Loucy (cell line): ENCODE data around the gene PRPSAP1.

ENCODE experiments used
- H2AFZ ChIP-seq: fragments of 200-600 bp; sonication (generic); 2 replicates; pipeline ENCODE4 v1.6.0; 2016; ENCODE audit warnings: antibody characterized with exemption, mild to moderate bottlenecking, low read length, moderate library complexity
- H3F3A ChIP-seq: fragments of 200-600 bp; 2 replicates; pipeline ENCODE4 v1.6.0; 2016; ENCODE audit warnings: antibody characterized with exemption, low read depth, mild to moderate bottlenecking
- H3K27me3 ChIP-seq: fragments of 200-600 bp; sonication (generic); 2 replicates; pipeline ENCODE4 v1.6.1; 2014; ENCODE audit warnings: low read length, mild to moderate bottlenecking; ENCODE audit not compliant: insufficient read depth, poor library complexity, severe bottlenecking
- H3K36me3 ChIP-seq: fragments of 200-600 bp; sonication (generic); 2 replicates; pipeline ENCODE4 v1.6.1; 2016; ENCODE audit warnings: low read length; ENCODE audit not compliant: insufficient read depth
- H3K4me1 ChIP-seq: fragments of 200-600 bp; sonication (generic); 2 replicates; pipeline ENCODE4 v1.5.1; 2014; ENCODE audit warnings: low read length, mild to moderate bottlenecking; ENCODE audit not compliant: insufficient read depth, poor library complexity, severe bottlenecking
- H3K4me2 ChIP-seq: fragments of 200-600 bp; sonication (generic); 2 replicates; pipeline ENCODE4 v1.6.0; 2014; ENCODE audit warnings: antibody characterized with exemption, low read length, low read depth, mild to moderate bottlenecking; ENCODE audit not compliant: poor library complexity, severe bottlenecking
- H3K4me3 ChIP-seq: fragments of 200-600 bp; sonication (generic); 2 replicates; pipeline ENCODE4 v1.5.1; 2014; ENCODE audit warnings: low read length, mild to moderate bottlenecking, mixed read lengths; ENCODE audit not compliant: poor library complexity, severe bottlenecking
- H3K79me2 ChIP-seq: fragments of 200-600 bp; sonication (generic); 2 replicates; pipeline ENCODE4 v1.6.1; 2014; ENCODE audit warnings: low read length; ENCODE audit not compliant: insufficient read depth
- H3K9ac ChIP-seq: fragments of 200-600 bp; sonication (generic); 2 replicates; pipeline ENCODE4 v1.6.0; 2014; ENCODE audit warnings: mild to moderate bottlenecking, low read depth, low read length, moderate library complexity; ENCODE audit not compliant: poor library complexity, severe bottlenecking
- H3K9me2 ChIP-seq: fragments of 200-600 bp; sonication (generic); replicated peaks from 2 replicates; pipeline ENCODE4 v1.6.1; 2016; ENCODE audit warnings: low read depth, low read length, mixed read lengths
- H3K9me3 ChIP-seq: fragments of 200-600 bp; sonication (generic); 2 replicates; pipeline ENCODE4 v1.6.1; 2014; ENCODE audit warnings: mild to moderate bottlenecking, antibody characterized with exemption, low read length, low read depth; ENCODE audit not compliant: insufficient read depth
- H4K20me1 ChIP-seq: fragments of 200-600 bp; sonication (generic); 2 replicates; pipeline ENCODE4 v1.6.0; 2014; ENCODE audit warnings: antibody characterized with exemption, low read length, mild to moderate bottlenecking; ENCODE audit not compliant: insufficient read depth, poor library complexity, severe bottlenecking
- CTCF ChIP-seq: fragments of 200-600 bp; sonication (generic); conservative IDR thresholded peaks from 2 replicates; pipeline ENCODE4 v1.5.1; 2014; ENCODE audit warnings: mild to moderate bottlenecking, antibody characterized with exemption, low read length
- EZH2phosphoT487 ChIP-seq: fragments of 200-600 bp; IDR thresholded peaks from 2 replicates; pipeline ENCODE4 v1.6.1; 2018; ENCODE audit warnings: antibody characterized with exemption, mild to moderate bottlenecking, moderate library complexity, borderline replicate concordance

The PRPSAP1 gene

GRCh38 chr17:76329664-76330063 lies 24.1 kb downstream of the PRPSAP1 start:
- Histone ChIP-seq H2AFZ (no peak overlapping the region), H3K9me3 (no peaks in the 10 kb centered on the region), H3K4me3 (no peak overlapping the region), H3F3A (no peaks in the 10 kb centered on the region; the same call in 1 of the 2 replicates), H3K36me3 (peaks cover 62% of the 10 kb centered on the region), H3K4me2 (no peak overlapping the region), H4K20me1 (no peaks in the 10 kb centered on the region), H3K9me2 (no peaks in the 10 kb centered on the region), H3K79me2 (peaks cover 10% of the 10 kb centered on the region; the same call in 1 of the 2 replicates), H3K27me3 (no peaks in the 10 kb centered on the region), H3K9ac (no peak overlapping the region), H3K4me1 (peaks cover 7% of the 10 kb centered on the region)
- TF ChIP-seq EZH2phosphoT487 (no peak), CTCF (no peak)

- Histone ChIP-seq H3K36me3 (peaks cover 66% of the 10 kb centered on the region), H3K4me3 (no peak overlapping the region), H3K4me2 (no peak overlapping the region), H2AFZ (no peak overlapping the region), H3K4me1 (peaks cover 7% of the 10 kb centered on the region), H3F3A (no peaks in the 10 kb centered on the region; the same call in 1 of the 2 replicates), H3K9me3 (no peaks in the 10 kb centered on the region), H3K9ac (no peak overlapping the region), H3K79me2 (no peaks in the 10 kb centered on the region; the same call in 1 of the 2 replicates), H4K20me1 (no peaks in the 10 kb centered on the region), H3K27me3 (no peaks in the 10 kb centered on the region), H3K9me2 (no peaks in the 10 kb centered on the region)
- TF ChIP-seq CTCF (no peak), EZH2phosphoT487 (no peak)
Observed at GRCh38 chr17:76327696-76328095, 26.0 kb downstream of the PRPSAP1 start.

GRCh38 chr17:76326306-76326705 lies 27.4 kb downstream of the PRPSAP1 start:
- TF ChIP-seq EZH2phosphoT487 (no peak), CTCF (no peak)
- peaks cover 65% of the 10 kb centered on the region for H3K36me3 ChIP-seq
- H3F3A ChIP-seq, result no peaks in the 10 kb centered on the region; the same call in 1 of the 2 replicates
- peaks cover 7% of the 10 kb centered on the region for H3K4me1 ChIP-seq
- H3K9me2 ChIP-seq, result no peaks in the 10 kb centered on the region
- H2AFZ ChIP-seq, result no peak overlapping the region
- no peak overlapping the region for H3K4me3 ChIP-seq
- no peaks in the 10 kb centered on the region for H3K79me2 ChIP-seq
- H4K20me1 ChIP-seq, result no peaks in the 10 kb centered on the region
- no peaks in the 10 kb centered on the region for H3K9me3 ChIP-seq
- no peak overlapping the region for H3K9ac ChIP-seq
- H3K4me2 ChIP-seq, result no peak overlapping the region
- no peaks in the 10 kb centered on the region for H3K27me3 ChIP-seq
